ENCODE measurements around the gene SAMD4A. TPM values are rescaled to one million over a fixed set of nuclear protein-coding genes. Genes with fewer than 3 reads are reported as not detected.
A peak's percentile ranks its signal among the peaks of the same experiment; 100 is the strongest.

The SAMD4A gene
- total RNA-seq, 4 donors from 2014 or later, result 17.0 to 39.6 (median 21.3) TPM

GRCh38 chr14:54686219-54686870 is 119.4 kb downstream of the SAMD4A start:
- Histone ChIP-seq H3K27ac (peak overlapping the region; percentile 45 to 82 (median 64)), H3K9me3 (no peaks in the 10 kb centered on the region), H3K36me3 (no peaks in the 10 kb centered on the region), H3K4me3 (no peak overlapping the region), H3K4me1 (peaks cover 0 to 32% (median 0%) of the 10 kb centered on the region in 4 donors), H3K27me3 (no peaks in the 10 kb centered on the region)
- no peak for TF ChIP-seq CTCF (IDR thresholded peaks at IDR 0.05)
- no peak for TF ChIP-seq POLR2A (IDR thresholded peaks at IDR 0.05)
- DNase-seq, result no peak

GRCh38 chr14:54686871-54687749 is 120.2 kb downstream of the SAMD4A start:
- Histone ChIP-seq H3K36me3 (no peaks in the 10 kb centered on the region), H3K4me3 (no peak overlapping the region), H3K27ac (peak overlapping the region; percentile 21 to 82 (median 55)), H3K4me1 (peaks cover 0 to 32% (median 0%) of the 10 kb centered on the region in 4 donors), H3K27me3 (no peaks in the 10 kb centered on the region), H3K9me3 (no peaks in the 10 kb centered on the region)
- TF ChIP-seq CTCF (IDR thresholded peaks at IDR 0.05), result no peak
- TF ChIP-seq POLR2A (IDR thresholded peaks at IDR 0.05), result no peak
- no peak for DNase-seq

GRCh38 chr14:54687750-54688119 is 120.8 kb downstream of the SAMD4A start:
- peak overlapping the region in 2 of 4 donors; percentile 65 to 82 for H3K27ac ChIP-seq
- no peak for DNase-seq
- H3K4me1 ChIP-seq, result peaks cover 0 to 32% (median 0%) of the 10 kb centered on the region in 4 donors

GRCh38 chr14:54688229-54688628 is 121.3 kb downstream of the SAMD4A start:
- Histone ChIP-seq H3K4me3 (no peak overlapping the region), H3K4me1 (peaks cover 0 to 32% (median 0%) of the 10 kb centered on the region in 4 donors), H3K36me3 (no peaks in the 10 kb centered on the region), H3K27ac (no peak overlapping the region), H3K9me3 (no peaks in the 10 kb centered on the region), H3K27me3 (no peaks in the 10 kb centered on the region)
- TF ChIP-seq POLR2A (IDR thresholded peaks at IDR 0.05) (no peak), CTCF (IDR thresholded peaks at IDR 0.05) (no peak)
- DNase-seq, result no peak

More at GRCh38 chr14:54687750-54688119, 120.8 kb downstream of the SAMD4A start:
- TF ChIP-seq POLR2A (IDR thresholded peaks at IDR 0.05), result no peak
- no peak for TF ChIP-seq CTCF (IDR thresholded peaks at IDR 0.05)
- Histone ChIP-seq H3K27me3 (no peaks in the 10 kb centered on the region), H3K9me3 (no peaks in the 10 kb centered on the region), H3K4me3 (no peak overlapping the region), H3K36me3 (no peaks in the 10 kb centered on the region)

GRCh38 chr14:54689928-54690327 is 123.0 kb downstream of the SAMD4A start:
- no peaks in the 10 kb centered on the region for H3K36me3 ChIP-seq
- peaks cover 0 to 18% (median 0%) of the 10 kb centered on the region in 4 donors for H3K4me1 ChIP-seq
- no peak for DNase-seq
- H3K4me3 ChIP-seq, result no peak overlapping the region
- no peak for TF ChIP-seq POLR2A (IDR thresholded peaks at IDR 0.05)
- no peak for TF ChIP-seq CTCF (IDR thresholded peaks at IDR 0.05)
- no peaks in the 10 kb centered on the region for H3K27me3 ChIP-seq
- H3K9me3 ChIP-seq, result no peaks in the 10 kb centered on the region
- no peak overlapping the region for H3K27ac ChIP-seq
